Gastroesophageal sphincter (tissue), 3 donors: Measurements from ENCODE around the gene CEP41.

ENCODE experiments used
- CTCF ChIP-seq, 4 experiments: fragments of 200-600 bp in 2 of 4; fragments of 450-650 bp in 2 of 4; sonication (generic) in 1 of 4; IDR thresholded peaks; one replicate each; pipeline ENCODE4 v1.5.1; 2017 to 2019; ENCODE audit warnings: antibody characterized with exemption in 4 of 4, mild to moderate bottlenecking in 2 of 4, moderate library complexity in 2 of 4
- POLR2A ChIP-seq, 2 donors: fragments of 450-650 bp; IDR thresholded peaks; one replicate each; pipeline ENCODE4 v1.6.1; 2017; ENCODE audit warnings: antibody characterized with exemption in 2 of 2, mild to moderate bottlenecking in 2 of 2, moderate library complexity in 1 of 2
- POLR2AphosphoS5 ChIP-seq: sonication (generic); formaldehyde crosslinking; IDR thresholded peaks from one replicate; pipeline ENCODE4 v1.6.1; 2017; ENCODE audit warnings: antibody characterized with exemption

GRCh38 chr7:130479716-130480400 is 39.0 kb upstream of the CEP41 start:
- TF ChIP-seq POLR2AphosphoS5 (no peak), CTCF (IDR thresholded peaks at IDR 0.05) (no peak), POLR2A (IDR thresholded peaks at IDR 0.05) (no peak)
